ENCODE results near the gene CDH11.
A peak's percentile ranks its signal among the peaks of the same experiment; 100 is the strongest.

The CDH11 gene

DNA sequence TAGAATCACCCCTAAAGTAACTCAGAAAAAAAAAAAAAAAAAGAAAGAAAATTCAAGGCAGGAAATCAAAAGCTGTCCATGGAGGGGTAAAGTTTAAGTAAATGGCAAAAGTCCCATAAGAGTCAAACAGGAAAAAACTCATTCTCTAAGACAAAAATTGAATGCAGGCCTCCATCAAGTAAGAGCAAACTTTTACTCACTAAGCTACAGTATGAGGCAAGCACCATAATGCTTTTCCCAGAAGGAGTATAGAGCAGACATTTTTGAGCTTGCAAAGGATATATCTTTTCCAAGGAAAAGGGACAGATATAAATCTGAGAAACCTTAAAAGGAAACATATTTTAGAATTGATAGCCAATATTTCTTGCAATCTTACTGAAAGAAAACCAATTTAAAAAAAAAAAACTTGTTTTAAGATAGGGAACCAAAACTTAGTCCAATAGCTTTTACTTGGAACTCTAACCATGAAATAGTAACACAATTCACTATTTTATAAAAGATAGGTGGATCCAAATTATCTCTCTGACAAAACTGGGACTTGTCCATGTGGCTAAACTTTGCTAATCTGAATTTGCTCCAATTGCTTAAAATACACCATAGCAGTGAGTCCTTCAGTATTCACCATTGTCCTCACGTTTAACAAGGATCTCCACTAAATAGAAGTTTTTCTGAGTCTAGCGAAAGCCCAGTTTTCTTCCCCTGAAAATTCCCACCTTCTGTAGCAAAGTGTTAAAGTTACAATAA lies 99.8 kb downstream of the CDH11 start:
- DNase-seq: no peak

DNA sequence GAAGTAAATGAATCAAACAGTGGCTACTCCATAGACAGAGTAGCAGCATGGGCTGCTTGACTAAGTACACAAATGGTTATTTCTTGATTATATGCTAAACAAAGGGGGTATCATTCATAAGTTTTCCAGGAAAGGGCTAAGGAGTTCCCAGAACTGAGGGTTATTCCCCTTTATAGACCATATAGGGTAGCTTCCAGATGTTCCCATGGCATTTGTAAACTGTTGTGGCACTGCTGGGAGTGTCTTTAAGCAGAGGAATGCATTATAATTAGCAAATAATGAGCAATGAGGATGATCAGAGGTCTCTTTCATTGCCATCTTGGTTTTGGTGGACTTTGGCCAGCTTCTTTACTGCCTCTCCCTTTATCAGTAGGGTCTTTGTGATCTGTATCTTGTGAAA lies 105.1 kb downstream of the CDH11 start:
- no peak for DNase-seq

GRCh38 chr16:65015599-65015998 lies 106.3 kb downstream of the CDH11 start:
- DNase-seq: no peak

- DNase-seq: no peak
Observed at GRCh38 chr16:65012357-65012756, 109.5 kb downstream of the CDH11 start.

DNA sequence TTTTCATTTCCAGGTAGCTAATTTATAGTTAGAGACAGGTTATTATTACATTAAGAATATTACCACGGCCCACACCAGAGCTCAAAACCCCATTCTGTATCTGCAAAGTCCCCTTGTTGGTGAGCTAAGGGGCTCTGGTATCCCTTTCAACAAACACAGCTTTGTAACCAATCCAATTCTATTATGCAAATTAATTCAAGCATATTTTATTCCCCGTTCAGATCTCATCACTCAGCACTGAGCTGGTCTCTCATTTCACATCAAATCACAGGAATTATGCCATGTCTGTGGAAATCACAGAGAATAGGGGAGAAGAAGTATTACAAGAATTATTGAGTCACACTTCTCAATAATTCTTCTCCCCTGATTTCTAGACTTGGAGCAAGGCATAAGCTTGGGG lies 111.7 kb downstream of the CDH11 start:
- DNase-seq: no peak

GRCh38 chr16:65005696-65006095 lies 116.2 kb downstream of the CDH11 start:
- DNase-seq: no peak

DNA sequence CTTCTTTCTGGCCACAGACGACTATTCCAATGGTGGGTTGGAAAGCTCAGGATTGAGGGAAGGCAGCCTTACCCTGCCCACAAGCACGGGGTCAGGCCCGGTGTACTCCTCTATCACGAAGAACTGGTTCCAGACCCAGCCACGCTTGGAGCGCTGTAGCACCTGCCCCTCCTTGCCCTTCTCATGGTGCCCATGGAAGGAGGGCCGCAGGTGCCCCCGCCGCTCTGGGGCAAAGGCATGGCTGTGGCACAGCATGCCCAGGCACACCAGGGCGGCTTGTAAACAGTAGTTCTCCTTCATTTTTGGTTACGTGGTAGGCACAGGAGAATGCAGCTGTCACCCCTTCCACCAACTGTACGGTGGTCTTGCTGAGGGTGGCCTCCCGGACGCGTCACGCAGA lies 117.3 kb downstream of the CDH11 start:
- DNase-seq: no peak

DNA sequence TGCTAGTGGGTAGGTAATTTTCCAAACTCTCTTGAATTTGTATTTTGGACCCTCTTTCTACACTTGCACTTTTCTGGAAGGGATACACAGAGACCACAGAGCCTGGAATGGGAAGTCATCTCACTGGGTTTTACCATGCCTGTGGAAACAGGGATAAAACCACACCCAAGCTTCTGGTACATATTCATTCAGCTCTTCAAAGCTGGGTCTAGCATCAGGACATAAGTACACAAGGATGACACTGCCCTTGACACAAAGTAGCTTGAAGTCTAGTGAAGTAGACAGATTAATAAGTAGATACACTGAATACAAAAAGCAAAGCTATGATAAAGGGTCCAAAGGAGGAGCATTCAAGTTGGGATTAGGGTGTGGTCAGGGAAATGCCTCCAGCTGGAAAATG lies 118.2 kb downstream of the CDH11 start:
- DNase-seq: no peak

- no peak for DNase-seq
Observed at GRCh38 chr16:65002265-65002664, 119.6 kb downstream of the CDH11 start.

DNA sequence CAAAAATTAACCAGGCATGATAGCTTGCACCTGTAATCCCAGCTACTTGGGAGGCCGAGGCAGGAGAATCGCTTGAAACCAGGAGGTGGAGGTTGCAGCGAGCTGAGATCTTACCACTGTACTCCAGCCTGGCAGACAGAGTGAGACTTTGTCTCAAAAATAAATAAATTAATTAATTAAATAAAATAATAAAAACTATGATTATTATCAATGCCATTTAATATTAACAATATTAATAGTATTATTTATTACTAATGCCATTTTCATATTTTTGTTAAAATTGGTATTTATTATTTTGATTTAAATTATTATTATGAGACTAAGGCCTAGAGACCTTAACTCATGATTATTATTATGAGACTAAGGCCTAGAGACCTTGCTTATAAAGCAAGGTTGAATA lies 121.2 kb downstream of the CDH11 start:
- DNase-seq: no peak

DNA sequence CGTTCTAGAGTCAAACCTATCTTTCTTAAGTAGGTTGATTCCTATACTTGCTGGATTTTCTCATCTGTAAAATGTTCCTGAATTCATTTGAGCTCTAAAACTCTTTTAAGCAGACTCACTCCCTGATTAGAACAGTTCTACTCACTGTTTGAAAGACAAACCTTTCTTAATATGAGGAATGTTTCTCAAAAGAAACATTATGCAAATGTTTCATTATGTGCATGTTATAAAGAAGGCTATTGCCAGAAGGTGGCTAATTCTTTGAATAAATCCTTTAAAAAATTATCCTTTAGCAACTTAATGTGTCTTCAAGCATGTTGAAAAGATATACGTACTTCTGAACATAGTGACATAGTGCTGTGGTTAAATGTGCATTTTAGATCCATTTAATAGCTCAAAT lies 124.1 kb downstream of the CDH11 start:
- DNase-seq: no peak

GRCh38 chr16:64997121-64997520 lies 124.7 kb downstream of the CDH11 start:
- DNase-seq: no peak

GRCh38 chr16:64996641-64997040 lies 125.2 kb downstream of the CDH11 start:
- DNase-seq: peak; percentile 85

DNA sequence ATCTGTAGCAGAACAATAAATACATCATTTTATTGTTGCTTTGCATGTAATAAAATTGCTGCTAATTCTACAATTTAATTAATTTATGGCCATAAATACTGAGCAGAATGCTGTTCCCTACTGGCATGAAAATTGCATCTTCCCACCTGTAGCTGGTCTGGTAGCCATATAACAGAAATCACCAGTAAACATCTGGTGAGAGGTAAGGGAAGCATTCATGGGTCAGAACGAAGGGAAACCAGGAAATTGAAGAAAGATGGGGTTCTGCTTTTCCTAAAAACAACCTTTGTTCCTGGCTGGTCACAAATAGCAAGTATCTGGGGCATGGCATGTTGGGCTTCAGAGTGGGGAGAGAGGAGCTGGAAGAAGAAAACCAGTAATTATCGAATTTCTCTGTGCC lies 128.4 kb downstream of the CDH11 start:
- no peak for DNase-seq

DNA sequence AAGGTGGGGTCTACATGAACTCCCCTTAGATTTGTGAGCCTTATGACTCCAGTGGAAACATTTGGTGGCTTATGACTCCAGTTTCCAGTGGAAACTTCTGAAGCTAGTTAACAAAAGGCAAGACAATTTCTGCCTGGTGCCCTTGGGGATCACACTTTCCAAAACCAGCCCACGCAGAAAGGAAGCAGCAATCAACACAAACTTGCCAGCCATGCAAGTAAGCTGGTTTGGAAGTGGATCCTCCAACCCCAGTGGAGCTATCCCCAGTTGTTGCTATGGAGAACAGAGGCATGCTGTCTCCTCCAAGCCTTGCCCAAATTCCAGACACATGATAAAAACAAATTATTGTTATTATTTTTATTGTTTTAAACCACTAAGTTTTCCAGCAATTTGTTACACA lies 130.9 kb downstream of the CDH11 start:
- no peak for DNase-seq

GRCh38 chr16:64990101-64990500 lies 131.8 kb downstream of the CDH11 start:
- no peak for DNase-seq

GRCh38 chr16:64989050-64989449 lies 132.8 kb downstream of the CDH11 start:
- no peak for DNase-seq

GRCh38 chr16:64983963-64984362 lies 137.9 kb downstream of the CDH11 start:
- peak; percentile 15 for DNase-seq

DNA sequence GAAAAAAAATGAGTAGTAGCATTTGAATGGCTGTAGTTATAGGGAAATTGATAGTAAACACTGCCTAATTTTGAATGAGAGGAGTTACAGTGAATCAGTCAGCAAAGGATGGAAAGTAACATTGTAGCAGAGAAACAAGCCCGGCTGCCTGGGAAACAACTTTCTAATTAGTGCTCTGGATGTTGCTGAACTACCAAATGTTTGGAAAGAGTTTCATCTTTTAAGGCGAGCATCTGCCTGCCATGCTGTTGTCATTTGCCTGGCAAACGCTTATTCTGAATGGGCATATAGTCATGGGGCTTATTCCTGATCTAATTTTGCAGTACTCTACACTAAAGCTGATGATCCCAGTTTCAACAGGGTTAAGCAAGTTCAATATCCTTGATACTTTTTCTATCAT lies 138.6 kb downstream of the CDH11 start:
- no peak for DNase-seq

- DNase-seq: no peak
Observed at GRCh38 chr16:64982581-64982980, 139.3 kb downstream of the CDH11 start.

DNA sequence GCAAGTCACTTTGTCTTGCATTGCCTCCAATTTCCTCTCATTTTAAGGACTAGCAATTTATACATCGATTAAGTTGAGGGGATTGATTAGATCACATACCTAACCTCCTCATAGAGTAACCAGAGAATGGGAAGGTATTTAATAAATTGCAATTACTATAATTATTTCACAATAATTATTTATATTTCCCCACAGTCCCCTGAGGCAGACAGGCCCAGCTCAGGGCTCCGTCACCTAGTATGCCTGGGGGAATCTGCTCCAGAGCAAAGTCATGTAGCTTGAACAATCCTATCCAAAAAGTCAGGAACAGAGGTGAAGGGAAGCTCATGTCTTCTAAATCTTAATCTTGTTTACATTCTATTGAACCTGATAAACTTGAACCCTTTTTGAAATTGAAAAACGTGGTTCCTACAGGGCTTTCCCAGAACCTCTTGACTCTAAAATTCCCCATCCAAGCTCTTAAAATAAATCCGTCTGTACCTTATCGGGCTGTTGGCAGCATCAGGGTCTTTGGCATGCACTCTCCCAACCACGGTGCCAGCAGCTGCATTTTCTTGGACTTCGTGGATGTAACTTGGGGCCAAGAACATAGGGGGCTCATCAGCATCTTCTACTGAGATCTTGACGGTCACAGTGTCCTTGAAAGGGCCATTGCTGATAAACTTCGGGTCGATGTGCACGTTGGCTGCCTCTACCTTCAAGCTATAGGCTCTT lies 140.1 kb downstream of the CDH11 start:
- no peak for DNase-seq

DNA sequence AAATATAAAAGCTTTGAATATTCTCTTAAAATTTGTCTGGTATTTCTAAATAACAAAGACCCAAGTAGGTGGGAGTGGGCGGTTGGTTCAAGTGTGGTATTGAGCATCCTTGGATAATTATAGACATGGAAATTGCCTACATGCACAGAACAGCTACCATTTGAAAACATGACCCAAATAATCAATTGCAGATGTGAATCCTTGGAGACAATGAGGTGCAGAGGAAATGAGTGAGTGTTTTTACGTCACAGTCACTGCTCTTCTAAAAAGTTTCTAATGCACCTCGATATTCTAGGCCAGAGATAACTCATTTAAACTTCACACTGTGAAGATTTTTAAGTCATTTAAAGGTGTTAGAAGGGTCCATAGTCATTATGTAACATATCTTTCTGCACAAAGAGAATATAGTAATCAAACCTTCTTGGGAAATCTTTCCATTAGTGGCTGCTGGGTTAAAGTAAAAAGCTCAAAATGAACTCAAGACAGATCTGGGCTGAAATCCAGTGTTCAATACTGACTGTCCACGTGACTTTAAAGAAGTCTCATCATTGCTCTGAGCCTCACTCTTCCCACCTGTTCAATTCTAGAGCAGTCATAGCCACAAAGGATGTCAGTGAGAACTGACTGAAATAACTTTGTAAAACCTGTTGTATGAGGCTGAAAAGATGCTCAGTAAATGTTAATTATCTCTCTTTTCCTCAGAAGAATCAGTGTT lies 144.5 kb downstream of the CDH11 start:
- no peak for DNase-seq

DNA sequence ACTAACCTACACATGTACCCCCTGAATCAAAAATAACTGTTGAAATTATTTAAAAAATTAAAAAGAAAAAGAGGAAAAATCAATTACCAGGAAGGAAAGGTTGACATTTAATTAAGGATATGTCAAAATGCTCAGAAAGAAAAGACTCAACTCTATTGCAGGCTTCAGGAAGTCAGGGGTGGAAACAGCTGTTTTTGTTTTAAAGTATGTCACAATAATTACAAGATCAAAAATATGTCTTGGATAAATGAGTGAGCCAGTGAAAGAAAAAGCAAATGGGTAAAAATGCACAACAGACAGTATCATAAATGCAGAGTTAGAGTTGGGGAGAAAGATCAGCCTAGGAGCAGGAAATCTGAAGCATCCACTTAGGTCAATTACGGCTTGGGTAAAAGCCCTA lies 146.0 kb downstream of the CDH11 start:
- DNase-seq: no peak

GRCh38 chr16:64974381-64974780 lies 147.5 kb downstream of the CDH11 start:
- DNase-seq: no peak

Data from DMS153 (cell line).